GM23248 (cell line): ENCODE results near the gene CBR3. TPM values are rescaled to one million over a fixed set of nuclear protein-coding genes. Genes with fewer than 3 reads are reported as not detected.

Source experiments
- DNase-seq: peaks from one replicate; pipeline ENCODE4 v3.0.0-alpha.2; 2015
- H2AFZ ChIP-seq: fragments of 200-600 bp; sonication (generic); 2 replicates; pipeline ENCODE4 v1.6.1; 2016; ENCODE audit warnings: antibody characterized with exemption
- H3F3A ChIP-seq: fragments of 200-600 bp; sonication (generic); 2 replicates; pipeline ENCODE4 v1.6.1; 2016; ENCODE audit warnings: mild to moderate bottlenecking, antibody characterized with exemption, mixed run types; ENCODE audit not compliant: insufficient read depth
- H3K27ac ChIP-seq: fragments of 200-600 bp; sonication (generic); 2 replicates; pipeline ENCODE4 v1.5.1; 2016; ENCODE audit warnings: mild to moderate bottlenecking
- H3K27me3 ChIP-seq: fragments of 200-600 bp; sonication (generic); replicated peaks from 2 replicates; pipeline ENCODE4 v1.6.1; 2016; ENCODE audit warnings: mild to moderate bottlenecking; ENCODE audit not compliant: insufficient read depth
- H3K36me3 ChIP-seq: fragments of 200-600 bp; sonication (generic); 2 replicates; pipeline ENCODE4 v1.6.1; 2016; ENCODE audit warnings: low read depth, mild to moderate bottlenecking
- H3K4me1 ChIP-seq: fragments of 200-600 bp; sonication (generic); 2 replicates; pipeline ENCODE4 v1.6.1; 2016; ENCODE audit warnings: mild to moderate bottlenecking; ENCODE audit not compliant: insufficient read depth
- H3K4me2 ChIP-seq: fragments of 200-600 bp; sonication (generic); one replicate; pipeline ENCODE4 v1.6.1; 2016; ENCODE audit warnings: mild to moderate bottlenecking; ENCODE audit not compliant: unreplicated experiment
- H3K4me3 ChIP-seq: fragments of 200-600 bp; sonication (generic); 2 replicates; pipeline ENCODE4 v1.5.1; 2016; ENCODE audit warnings: mild to moderate bottlenecking
- H3K79me2 ChIP-seq: fragments of 200-600 bp; sonication (generic); 2 replicates; pipeline ENCODE4 v1.6.1; 2016; ENCODE audit warnings: mild to moderate bottlenecking; ENCODE audit not compliant: insufficient read depth
- H3K9ac ChIP-seq: fragments of 200-600 bp; sonication (generic); 2 replicates; pipeline ENCODE4 v1.6.1; 2016; ENCODE audit warnings: mild to moderate bottlenecking
- H3K9me2 ChIP-seq: fragments of 200-600 bp; sonication (generic); 2 replicates; pipeline ENCODE4 v1.6.1; 2016; ENCODE audit warnings: mixed run types, mild to moderate bottlenecking, moderate library complexity; ENCODE audit not compliant: insufficient read depth
- H3K9me3 ChIP-seq: fragments of 200-600 bp; sonication (generic); one replicate; pipeline ENCODE4 v1.6.1; 2017; ENCODE audit warnings: low read depth
- H4K20me1 ChIP-seq: fragments of 200-600 bp; sonication (generic); 2 replicates; pipeline ENCODE4 v1.6.0; 2016; ENCODE audit not compliant: insufficient read depth
- EZH2 ChIP-seq: fragments of 200-600 bp; sonication (generic); IDR thresholded peaks from 2 replicates; pipeline ENCODE4 v1.6.1; 2018; ENCODE audit warnings: antibody characterized with exemption, mild to moderate bottlenecking; ENCODE audit not compliant: insufficient read depth, poor library complexity, severe bottlenecking
- EZH2phosphoT487 ChIP-seq: fragments of 200-600 bp; sonication (generic); IDR thresholded peaks from 2 replicates; pipeline ENCODE4 v1.6.1; 2018; ENCODE audit warnings: antibody characterized with exemption, moderate library complexity, mild to moderate bottlenecking, low read depth; ENCODE audit not compliant: insufficient read depth
- WGBS, 2 experiments: methylation state at CpG; one replicate each; pipeline ENCODE4 v1.1.6; 2015 to 2017; ENCODE audit warnings: low lambda C conversion rate in 2 of 2, low coverage in 1 of 2; ENCODE audit errors: missing lambda C conversion rate in 2 of 2; 5-methylcytosine and 5-hydroxymethylcytosine counted together
- in situ Hi-C: fragments of 300-500 bp; cut with MboI; formaldehyde crosslinking; loops from 2 replicates; pipeline ENCODE4 v1.15.0; 2020
- polyA plus RNA-seq: library from polyadenylated mRNA; unstranded; fragments of >200 nt; fragmentation: Nextera tagmentation; extraction: Ambion mirVana; gene quantifications from 2 replicates; pipeline ENCODE4 v1.2.1, GENCODE V29; 2016
- total RNA-seq: library from RNA; depleted of rRNA; stranded (reverse); fragments of >200 nt; shearing (Covaris generic); gene quantifications from 2 replicates; pipeline ENCODE4 v1.2.3, GENCODE V29; 2014

CBR3 gene
- total and polyA plus RNA-seq, 2 experiments from 2014 or later: 17.3 to 28.1 TPM

GRCh38 chr21:36178349-36178748 is 43.5 kb downstream of the CBR3 start:
- in situ Hi-C loops: no loop called here
- Histone ChIP-seq H3K36me3 (no peaks in the 10 kb centered on the region), H3K79me2 (no peaks in the 10 kb centered on the region), H3K27ac (no peak overlapping the region), H3K9me3 (no peaks in the 10 kb centered on the region), H3K9ac (no peak overlapping the region), H3K4me2 (no peak overlapping the region), H3K4me3 (no peak overlapping the region), H3K4me1 (no peaks in the 10 kb centered on the region), H4K20me1 (no peaks in the 10 kb centered on the region), H3K9me2 (no peaks in the 10 kb centered on the region), H2AFZ (no peak overlapping the region), H3K27me3 (no peaks in the 10 kb centered on the region), H3F3A (no peaks in the 10 kb centered on the region)
- WGBS, 2 experiments: 91 to 96% methylated on average over 2 of the region's 2 CpGs
- TF ChIP-seq EZH2 (no peak), EZH2phosphoT487 (no peak)
- DNase-seq: no peak

GRCh38 chr21:36179145-36179544 is 44.3 kb downstream of the CBR3 start:
- Histone ChIP-seq H3K4me3 (no peak overlapping the region), H2AFZ (no peak overlapping the region), H3K27ac (no peak overlapping the region), H3K9me3 (no peaks in the 10 kb centered on the region), H3K9me2 (no peaks in the 10 kb centered on the region), H3K4me1 (no peaks in the 10 kb centered on the region), H3K36me3 (no peaks in the 10 kb centered on the region), H4K20me1 (no peaks in the 10 kb centered on the region), H3K4me2 (no peak overlapping the region), H3K9ac (no peak overlapping the region), H3F3A (no peaks in the 10 kb centered on the region), H3K79me2 (no peaks in the 10 kb centered on the region), H3K27me3 (no peaks in the 10 kb centered on the region)
- TF ChIP-seq EZH2phosphoT487 (no peak), EZH2 (no peak)
- DNase-seq: no peak
- in situ Hi-C loops: no loop called here

GRCh38 chr21:36180963-36181362 is 46.1 kb downstream of the CBR3 start:
- no peak for DNase-seq
- no peak overlapping the region for H3K9ac ChIP-seq
- no peak overlapping the region for H3K4me2 ChIP-seq
- H3K27me3 ChIP-seq: no peaks in the 10 kb centered on the region
- H3K27ac ChIP-seq: no peak overlapping the region
- no peak overlapping the region for H2AFZ ChIP-seq
- TF ChIP-seq EZH2phosphoT487: no peak
- no peak for TF ChIP-seq EZH2
- in situ Hi-C loops: no loop called here
- no peaks in the 10 kb centered on the region for H3K9me3 ChIP-seq
- H3K36me3 ChIP-seq: no peaks in the 10 kb centered on the region
- H3F3A ChIP-seq: no peaks in the 10 kb centered on the region
- no peak overlapping the region for H3K4me3 ChIP-seq
- H4K20me1 ChIP-seq: no peaks in the 10 kb centered on the region
- H3K9me2 ChIP-seq: no peaks in the 10 kb centered on the region
- H3K4me1 ChIP-seq: no peaks in the 10 kb centered on the region
- H3K79me2 ChIP-seq: no peaks in the 10 kb centered on the region
- 83 to 87% methylated on average over 4 to 5 of the region's 5 CpGs for WGBS, 2 experiments

GRCh38 chr21:36183144-36183795 is 48.4 kb downstream of the CBR3 start:
- in situ Hi-C loops: no loop called here
- 87 to 89% methylated on average over 11 of the region's 11 CpGs for WGBS, 2 experiments
- Histone ChIP-seq H3K4me3 (no peak overlapping the region), H3K9me3 (no peaks in the 10 kb centered on the region), H3K27ac (no peak overlapping the region), H3K9me2 (no peaks in the 10 kb centered on the region), H3K36me3 (no peaks in the 10 kb centered on the region), H3F3A (no peaks in the 10 kb centered on the region), H3K4me2 (no peak overlapping the region), H3K79me2 (no peaks in the 10 kb centered on the region), H3K27me3 (no peaks in the 10 kb centered on the region), H4K20me1 (no peaks in the 10 kb centered on the region), H2AFZ (no peak overlapping the region), H3K4me1 (no peaks in the 10 kb centered on the region), H3K9ac (no peak overlapping the region)
- TF ChIP-seq EZH2 (no peak), EZH2phosphoT487 (no peak)
- DNase-seq: peak; percentile 5

GRCh38 chr21:36184545-36184944 is 49.7 kb downstream of the CBR3 start:
- no peak for DNase-seq
- no peak overlapping the region for H3K27ac ChIP-seq
- H3K79me2 ChIP-seq: no peaks in the 10 kb centered on the region
- no peaks in the 10 kb centered on the region for H3K9me3 ChIP-seq
- no peaks in the 10 kb centered on the region for H3K9me2 ChIP-seq
- no peaks in the 10 kb centered on the region for H3K4me1 ChIP-seq
- no peak overlapping the region for H3K9ac ChIP-seq
- TF ChIP-seq EZH2phosphoT487: no peak
- no peak for TF ChIP-seq EZH2
- in situ Hi-C loops: no loop called here
- no peak overlapping the region for H2AFZ ChIP-seq
- H3K27me3 ChIP-seq: no peaks in the 10 kb centered on the region
- no peaks in the 10 kb centered on the region for H4K20me1 ChIP-seq
- WGBS, 2 experiments: 92 to 95% methylated on average over 16 of the region's 16 CpGs
- H3K36me3 ChIP-seq: no peaks in the 10 kb centered on the region
- H3K4me3 ChIP-seq: no peak overlapping the region
- no peaks in the 10 kb centered on the region for H3F3A ChIP-seq
- no peak overlapping the region for H3K4me2 ChIP-seq
